ENCODE data around the gene ADRA1B.

DNA sequence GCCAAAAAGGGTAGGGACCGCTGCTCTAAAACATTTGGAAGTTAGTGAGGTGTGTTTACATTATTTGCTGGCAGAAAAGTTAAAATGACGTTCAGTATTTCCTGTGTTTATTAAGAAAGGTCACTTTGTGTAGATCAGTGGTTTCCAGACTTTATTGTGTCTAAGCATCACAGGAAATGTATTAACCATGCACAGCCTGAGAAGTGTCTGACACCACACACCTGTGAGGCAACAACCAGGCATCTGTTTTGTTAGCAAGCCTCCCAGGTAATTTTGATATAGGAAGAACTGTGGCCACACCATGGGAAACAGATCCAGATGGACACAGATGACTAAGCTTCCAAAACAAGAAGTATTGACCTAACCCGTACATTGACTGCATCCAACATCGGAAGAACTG is 104.7 kb downstream of the ADRA1B start:
- TF ChIP-seq, protein P1, sequence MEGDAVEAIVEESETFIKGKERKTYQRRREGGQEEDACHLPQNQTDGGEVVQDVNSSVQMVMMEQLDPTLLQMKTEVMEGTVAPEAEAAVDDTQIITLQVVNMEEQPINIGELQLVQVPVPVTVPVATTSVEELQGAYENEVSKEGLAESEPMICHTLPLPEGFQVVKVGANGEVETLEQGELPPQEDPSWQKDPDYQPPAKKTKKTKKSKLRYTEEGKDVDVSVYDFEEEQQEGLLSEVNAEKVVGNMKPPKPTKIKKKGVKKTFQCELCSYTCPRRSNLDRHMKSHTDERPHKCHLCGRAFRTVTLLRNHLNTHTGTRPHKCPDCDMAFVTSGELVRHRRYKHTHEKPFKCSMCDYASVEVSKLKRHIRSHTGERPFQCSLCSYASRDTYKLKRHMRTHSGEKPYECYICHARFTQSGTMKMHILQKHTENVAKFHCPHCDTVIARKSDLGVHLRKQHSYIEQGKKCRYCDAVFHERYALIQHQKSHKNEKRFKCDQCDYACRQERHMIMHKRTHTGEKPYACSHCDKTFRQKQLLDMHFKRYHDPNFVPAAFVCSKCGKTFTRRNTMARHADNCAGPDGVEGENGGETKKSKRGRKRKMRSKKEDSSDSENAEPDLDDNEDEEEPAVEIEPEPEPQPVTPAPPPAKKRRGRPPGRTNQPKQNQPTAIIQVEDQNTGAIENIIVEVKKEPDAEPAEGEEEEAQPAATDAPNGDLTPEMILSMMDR (IDR thresholded peaks at IDR 0.05): no peak
- no peak for TF ChIP-seq POLR2AphosphoS5 (IDR thresholded peaks at IDR 0.05; ENCODE audit: insufficient read depth in 1 of 2, low read depth in 1 of 2)

Measured in vagina (tissue), 2 donors.